Measurements from ENCODE around the gene INKA2. TPM values are rescaled to one million over a fixed set of nuclear protein-coding genes. Genes with fewer than 3 reads are reported as not detected.

The INKA2 gene
- total RNA-seq, 1 donor from 2014 or later: 14.7 TPM

DNA sequence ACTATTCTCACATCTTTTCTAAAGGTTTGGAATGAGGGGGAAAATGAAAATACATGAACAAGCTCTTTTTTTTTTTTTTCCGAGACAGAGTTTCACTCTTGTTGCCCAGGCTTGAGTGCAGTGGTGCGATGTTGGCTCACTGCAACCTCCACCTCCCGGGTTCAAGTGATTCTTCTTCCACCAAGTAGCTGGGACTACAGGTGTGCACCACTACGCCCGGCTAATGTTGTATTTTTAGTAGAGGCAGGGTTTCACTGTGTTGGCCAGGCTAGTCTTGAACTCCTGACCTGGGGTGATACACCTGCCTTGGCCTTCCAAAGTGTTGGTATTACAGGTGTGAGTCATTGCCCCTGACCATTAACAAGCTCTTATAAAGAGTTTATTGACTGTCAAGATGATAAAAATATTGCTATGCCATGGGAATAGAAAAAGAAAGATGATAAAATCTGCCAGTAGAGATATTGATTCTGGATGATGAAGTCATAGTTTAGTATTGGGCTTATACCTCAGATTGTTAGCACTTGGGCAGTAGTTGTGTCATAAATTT is 36.6 kb downstream of the INKA2 start:
- intact Hi-C loops (cut with DNase I): no loop called here
- Histone ChIP-seq H3K27me3 (ENCODE audit: low read depth) (no peaks in the 10 kb centered on the region), H3K9me3 (no peaks in the 10 kb centered on the region), H3K36me3 (peaks cover 99% of the 10 kb centered on the region), H3K27ac (no peak overlapping the region), H3K4me3 (no peak overlapping the region), H3K4me1 (peaks cover 4% of the 10 kb centered on the region)
- ATAC-seq (no peak), DNase-seq (no peak)
- TF ChIP-seq, protein P1, sequence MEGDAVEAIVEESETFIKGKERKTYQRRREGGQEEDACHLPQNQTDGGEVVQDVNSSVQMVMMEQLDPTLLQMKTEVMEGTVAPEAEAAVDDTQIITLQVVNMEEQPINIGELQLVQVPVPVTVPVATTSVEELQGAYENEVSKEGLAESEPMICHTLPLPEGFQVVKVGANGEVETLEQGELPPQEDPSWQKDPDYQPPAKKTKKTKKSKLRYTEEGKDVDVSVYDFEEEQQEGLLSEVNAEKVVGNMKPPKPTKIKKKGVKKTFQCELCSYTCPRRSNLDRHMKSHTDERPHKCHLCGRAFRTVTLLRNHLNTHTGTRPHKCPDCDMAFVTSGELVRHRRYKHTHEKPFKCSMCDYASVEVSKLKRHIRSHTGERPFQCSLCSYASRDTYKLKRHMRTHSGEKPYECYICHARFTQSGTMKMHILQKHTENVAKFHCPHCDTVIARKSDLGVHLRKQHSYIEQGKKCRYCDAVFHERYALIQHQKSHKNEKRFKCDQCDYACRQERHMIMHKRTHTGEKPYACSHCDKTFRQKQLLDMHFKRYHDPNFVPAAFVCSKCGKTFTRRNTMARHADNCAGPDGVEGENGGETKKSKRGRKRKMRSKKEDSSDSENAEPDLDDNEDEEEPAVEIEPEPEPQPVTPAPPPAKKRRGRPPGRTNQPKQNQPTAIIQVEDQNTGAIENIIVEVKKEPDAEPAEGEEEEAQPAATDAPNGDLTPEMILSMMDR (IDR thresholded peaks at IDR 0.05): no peak

DNA sequence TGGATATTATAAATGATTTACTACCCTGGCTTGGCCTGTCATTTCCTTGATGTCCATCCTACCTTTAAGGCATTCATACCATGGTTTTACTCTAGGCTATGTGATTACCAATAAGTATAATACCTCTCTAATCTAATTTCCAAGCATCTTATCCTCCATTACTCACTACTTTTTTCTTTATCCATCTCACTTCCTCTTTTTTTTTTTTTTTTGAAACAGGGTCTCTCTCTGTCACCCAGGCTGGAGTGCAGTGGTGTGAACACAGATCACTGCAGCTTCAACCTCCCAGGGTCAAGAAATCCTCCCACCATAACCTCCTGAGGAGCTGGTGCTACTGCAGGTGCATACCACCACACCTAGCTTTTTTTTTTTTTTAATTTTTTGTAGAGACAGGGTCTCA is 39.9 kb downstream of the INKA2 start:
- intact Hi-C loops (cut with DNase I): no loop called here
- no peak overlapping the region for H3K27ac ChIP-seq

DNA sequence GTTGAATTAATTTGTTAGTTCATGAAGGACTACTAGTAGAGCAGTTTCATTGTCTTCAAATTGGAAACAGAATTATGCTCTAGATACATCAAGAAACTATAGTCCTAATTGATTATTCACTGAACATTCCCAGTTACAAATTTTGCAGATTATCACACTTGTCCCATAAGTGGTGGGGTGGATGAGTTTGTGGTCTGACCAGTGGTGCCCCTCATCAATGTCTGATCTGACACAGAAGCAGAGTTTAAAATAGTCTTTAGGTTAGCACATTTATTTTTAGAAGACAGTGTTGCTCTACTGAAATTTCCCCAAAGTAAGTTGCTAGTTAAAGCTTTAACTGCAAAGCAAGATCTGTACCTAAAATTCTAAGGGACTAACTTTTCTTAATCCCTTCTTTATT is 42.9 kb downstream of the INKA2 start:
- TF ChIP-seq, protein P1 (IDR thresholded peaks at IDR 0.05): no peak
- Histone ChIP-seq H3K27me3 (ENCODE audit: low read depth) (no peaks in the 10 kb centered on the region), H3K4me1 (no peaks in the 10 kb centered on the region), H3K9me3 (no peaks in the 10 kb centered on the region), H3K36me3 (peaks cover 92% of the 10 kb centered on the region), H3K4me3 (no peak overlapping the region), H3K27ac (no peak overlapping the region)
- intact Hi-C loops (cut with DNase I): no loop called here
- ATAC-seq: no peak
- DNase-seq: no peak

More for the DNA sequence above, 39.9 kb downstream of the INKA2 start:
- Histone ChIP-seq H3K4me1 (no peaks in the 10 kb centered on the region), H3K27me3 (ENCODE audit: low read depth) (no peaks in the 10 kb centered on the region), H3K36me3 (peaks cover 100% of the 10 kb centered on the region), H3K9me3 (no peaks in the 10 kb centered on the region), H3K4me3 (no peak overlapping the region)
- DNase-seq (no peak), ATAC-seq (no peak)
- TF ChIP-seq, protein P1 (IDR thresholded peaks at IDR 0.05): no peak

DNA sequence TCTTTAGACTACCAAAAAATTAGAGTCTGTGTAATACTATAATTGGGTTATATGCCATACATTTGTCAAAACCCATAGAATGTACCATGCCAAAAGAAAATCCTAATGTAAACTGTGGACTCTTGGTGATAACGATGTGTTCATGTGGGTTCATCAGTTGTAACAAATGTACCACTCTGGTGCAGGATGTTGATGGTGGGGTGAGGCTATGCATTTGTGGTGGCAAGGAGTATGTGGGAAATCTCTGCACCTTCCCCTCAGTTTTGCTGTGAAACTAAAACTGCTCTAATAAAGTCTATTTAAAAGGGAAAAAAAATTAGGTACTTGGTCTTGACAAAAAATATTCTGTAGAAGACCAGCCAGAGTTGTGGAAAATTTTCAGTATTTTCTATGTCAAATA is 43.4 kb downstream of the INKA2 start:
- H3K27ac ChIP-seq: no peak overlapping the region
- H3K4me3 ChIP-seq: no peak overlapping the region
- intact Hi-C loops (cut with DNase I): no loop called here
- DNase-seq (no peak), ATAC-seq (no peak)
- H3K27me3 ChIP-seq (ENCODE audit: low read depth): no peaks in the 10 kb centered on the region
- no peaks in the 10 kb centered on the region for H3K9me3 ChIP-seq
- peaks cover 86% of the 10 kb centered on the region for H3K36me3 ChIP-seq
- peaks cover 5% of the 10 kb centered on the region for H3K4me1 ChIP-seq
- TF ChIP-seq, protein P1 (IDR thresholded peaks at IDR 0.05): no peak

DNA sequence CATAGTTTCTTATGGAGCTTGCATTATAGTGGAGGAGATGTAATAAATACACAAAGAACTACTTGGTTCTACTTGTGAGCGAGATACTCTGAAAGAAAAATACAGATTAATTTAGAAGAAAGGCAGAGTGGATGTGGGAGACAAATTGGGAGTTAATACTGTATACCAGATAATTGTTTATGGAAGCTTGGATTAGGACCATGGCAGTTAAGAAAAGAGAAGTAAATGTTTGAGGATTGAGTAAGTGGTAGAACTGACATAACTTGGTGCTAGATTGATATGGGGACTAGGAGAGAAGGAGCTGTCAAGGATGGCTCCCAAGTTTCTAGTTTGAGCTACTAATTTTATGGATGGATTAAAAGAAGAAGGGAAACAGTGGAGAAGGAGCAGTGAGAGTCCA is 47.3 kb downstream of the INKA2 start:
- ATAC-seq: no peak
- intact Hi-C loops (cut with DNase I): no loop called here
- Histone ChIP-seq H3K27me3 (ENCODE audit: low read depth) (no peaks in the 10 kb centered on the region), H3K27ac (no peak overlapping the region), H3K36me3 (peaks cover 47% of the 10 kb centered on the region), H3K4me1 (peaks cover 17% of the 10 kb centered on the region), H3K9me3 (no peaks in the 10 kb centered on the region), H3K4me3 (no peak overlapping the region)
- no peak for DNase-seq
- TF ChIP-seq, protein P1 (IDR thresholded peaks at IDR 0.05): no peak

DNA sequence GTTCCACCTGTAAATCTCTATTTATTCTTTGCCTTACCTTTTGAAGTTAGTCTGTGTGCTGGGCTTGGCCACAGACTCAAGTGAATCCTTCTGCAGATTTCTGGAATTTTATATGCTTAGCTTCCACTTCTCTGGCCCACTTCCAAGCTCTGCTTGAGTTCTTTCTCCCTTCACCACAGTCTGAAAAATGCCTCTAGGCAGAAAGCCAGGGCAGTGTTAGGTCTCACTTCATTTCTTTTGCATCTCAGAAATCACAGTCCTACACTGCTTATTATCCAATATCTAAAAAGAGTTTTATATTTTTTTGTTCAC is 48.9 kb downstream of the INKA2 start:
- intact Hi-C loops (cut with DNase I): no loop called here
- no peak for DNase-seq
- peaks cover 17% of the 10 kb centered on the region for H3K4me1 ChIP-seq
- no peak overlapping the region for H3K27ac ChIP-seq
- no peaks in the 10 kb centered on the region for H3K27me3 ChIP-seq (ENCODE audit: low read depth)
- TF ChIP-seq, protein P1 (IDR thresholded peaks at IDR 0.05): no peak
- H3K9me3 ChIP-seq: peaks cover 4% of the 10 kb centered on the region
- ATAC-seq: peak; percentile 41 to 70
- H3K36me3 ChIP-seq: peaks cover 31% of the 10 kb centered on the region
- no peak overlapping the region for H3K4me3 ChIP-seq
